Hematopoietic multipotent progenitor cell (in vitro differentiated cells): ENCODE measurements around the gene CYP2A6. TPM values are rescaled to one million over a fixed set of nuclear protein-coding genes. Genes with fewer than 3 reads are reported as not detected.
"Not testable (repeated sequence)": the region's sequence is repeated elsewhere in the genome, so short reads cannot be mapped to it uniquely, and the experiment has no call there.

Experiments used
- DNase-seq, 3 donors: peaks; one replicate each; pipeline ENCODE4 v3.0.0-alpha.2; 2011 to 2015; ENCODE audit warnings: low read depth in 2 of 3, low spot score in 2 of 3
- total RNA-seq: library from RNA; depleted of rRNA; stranded (reverse); fragments of >200 nt; gene quantifications from one replicate; pipeline ENCODE4 v1.2.3, GENCODE V29; 2012

Gene CYP2A6
- total RNA-seq, 1 donor: not detected

- peak in 2 of 3 donors; percentile 53 to 62 for DNase-seq
These were observed 27.3 kb downstream of the CYP2A6 start for GRCh38 chr19:40822704-40823553.

- no peak for DNase-seq
These were observed 28.1 kb downstream of the CYP2A6 start for GRCh38 chr19:40822161-40822560.

GRCh38 chr19:40819479-40820234 lies 30.6 kb downstream of the CYP2A6 start:
- DNase-seq: peak in 2 of 3 donors; percentile 48 to 81

GRCh38 chr19:40818480-40819399 lies 31.5 kb downstream of the CYP2A6 start:
- peak in 2 of 3 donors; percentile 74 to 75 for DNase-seq

GRCh38 chr19:40815223-40815622 lies 35.0 kb downstream of the CYP2A6 start:
- DNase-seq: no peak

GRCh38 chr19:40813182-40813581 lies 37.1 kb downstream of the CYP2A6 start:
- DNase-seq: no peak

- DNase-seq: not testable (repeated sequence)
These were observed 37.7 kb downstream of the CYP2A6 start for GRCh38 chr19:40812571-40812970.

GRCh38 chr19:40811478-40812341 lies 38.5 kb downstream of the CYP2A6 start:
- DNase-seq: peak in 2 of 3 donors; percentile 45 to 55

- peak in 1 of 3 donors; percentile 24 for DNase-seq
These were observed 39.4 kb downstream of the CYP2A6 start for GRCh38 chr19:40810649-40811408.

- DNase-seq: no peak
These were observed 40.1 kb downstream of the CYP2A6 start for GRCh38 chr19:40810160-40810559.

- DNase-seq: no peak
These were observed 40.7 kb downstream of the CYP2A6 start for GRCh38 chr19:40809358-40810086.

- no peak for DNase-seq
These were observed 41.8 kb downstream of the CYP2A6 start for GRCh38 chr19:40808497-40808896.

GRCh38 chr19:40808021-40808325 lies 42.3 kb downstream of the CYP2A6 start:
- no peak for DNase-seq

- no peak for DNase-seq
These were observed 42.9 kb downstream of the CYP2A6 start for GRCh38 chr19:40807147-40808020.

- peak; percentile 58 to 80 (median 78) for DNase-seq
These were observed 43.7 kb downstream of the CYP2A6 start for GRCh38 chr19:40806423-40807146.

- DNase-seq: no peak
These were observed 44.9 kb downstream of the CYP2A6 start for GRCh38 chr19:40805258-40805868.
